Vagina (tissue), 2 donors: ENCODE results near the gene ULK4.

Source experiments
- CTCF ChIP-seq, 3 experiments: fragments of 450-650 bp in 2 of 3; fragments of 200-600 bp in 1 of 3; sonication (generic) in 1 of 3; IDR thresholded peaks; one replicate each; pipeline ENCODE4 v1.5.1; 2017 to 2019; ENCODE audit warnings: antibody characterized with exemption in 3 of 3, mild to moderate bottlenecking in 2 of 3, moderate library complexity in 2 of 3
- POLR2AphosphoS5 ChIP-seq, 2 donors: sonication (generic); formaldehyde crosslinking; IDR thresholded peaks; one replicate each; pipeline ENCODE4 v1.9.0; 2017; ENCODE audit warnings: antibody characterized with exemption in 2 of 2, mild to moderate bottlenecking in 2 of 2, low read depth in 1 of 2; ENCODE audit not compliant: insufficient read depth in 1 of 2

DNA sequence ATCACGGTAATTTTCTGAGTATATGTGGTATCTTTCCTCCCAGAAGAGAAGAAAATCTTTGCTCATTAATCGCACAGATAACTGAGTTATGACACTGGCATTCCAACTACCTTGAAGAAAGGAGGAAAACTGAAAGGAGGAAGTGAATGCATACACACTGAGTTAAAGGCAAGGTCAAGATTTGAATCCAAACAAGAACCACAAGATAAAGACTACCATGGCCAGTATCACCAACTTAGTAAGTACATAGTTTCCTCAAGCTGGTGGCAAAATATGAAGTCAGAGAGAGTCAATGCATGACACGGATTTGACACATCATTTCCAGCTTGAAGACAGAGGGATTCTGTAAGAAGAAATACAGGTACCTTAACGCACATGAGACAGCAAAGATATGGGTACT, 287.5 kb downstream of the ULK4 start:
- TF ChIP-seq POLR2AphosphoS5 (IDR thresholded peaks at IDR 0.05; ENCODE audit: insufficient read depth in 1 of 2, low read depth in 1 of 2) (no peak), CTCF (IDR thresholded peaks at IDR 0.05) (no peak)
